Stomach smooth muscle (tissue), 2 donors: ENCODE measurements around the gene KYNU.
"Not testable (repeated sequence)": the region's sequence is repeated elsewhere in the genome, so short reads cannot be mapped to it uniquely, and the experiment has no call there.

Source experiments
- H3K27ac ChIP-seq: one replicate; pipeline ENCODE4 v1.7.0; 2013; ENCODE audit warnings: mild to moderate bottlenecking, low read length, inconsistent platforms
- H3K27me3 ChIP-seq, 2 donors: one replicate each; pipeline ENCODE4 v1.7.0; 2013; ENCODE audit warnings: low read length in 2 of 2; ENCODE audit not compliant: insufficient read depth in 2 of 2, control insufficient read depth in 1 of 2
- H3K36me3 ChIP-seq, 2 donors: one replicate each; pipeline ENCODE4 v1.7.0; 2013; ENCODE audit warnings: low read length in 2 of 2; ENCODE audit not compliant: control insufficient read depth in 2 of 2, insufficient read depth in 2 of 2
- H3K4me1 ChIP-seq: one replicate; pipeline ENCODE4 v1.7.0; 2013; ENCODE audit warnings: low read length; ENCODE audit not compliant: control insufficient read depth, insufficient read depth
- H3K4me3 ChIP-seq, 2 donors: one replicate each; pipeline ENCODE4 v1.7.0; 2013; ENCODE audit warnings: low read length in 2 of 2
- H3K9ac ChIP-seq, 2 donors: one replicate each; pipeline ENCODE4 v1.7.0; 2013; ENCODE audit warnings: low read length in 2 of 2, mild to moderate bottlenecking in 1 of 2
- H3K9me3 ChIP-seq, 2 donors: one replicate each; pipeline ENCODE4 v1.7.0; 2013; ENCODE audit warnings: low read length in 2 of 2; ENCODE audit not compliant: control insufficient read depth in 2 of 2
- donor health status: healthy.
- donor health status: Pancreatic carcinoma.

Gene KYNU

GRCh38 chr2:143087033-143087432 is 209.6 kb downstream of the KYNU start:
- Histone ChIP-seq H3K4me1 (no peaks in the 10 kb centered on the region), H3K9ac (no peak overlapping the region), H3K27me3 (no peaks in the 10 kb centered on the region), H3K27ac (no peak overlapping the region), H3K4me3 (no peak overlapping the region), H3K9me3 (no peaks in the 10 kb centered on the region), H3K36me3 (no peaks in the 10 kb centered on the region)

DNA sequence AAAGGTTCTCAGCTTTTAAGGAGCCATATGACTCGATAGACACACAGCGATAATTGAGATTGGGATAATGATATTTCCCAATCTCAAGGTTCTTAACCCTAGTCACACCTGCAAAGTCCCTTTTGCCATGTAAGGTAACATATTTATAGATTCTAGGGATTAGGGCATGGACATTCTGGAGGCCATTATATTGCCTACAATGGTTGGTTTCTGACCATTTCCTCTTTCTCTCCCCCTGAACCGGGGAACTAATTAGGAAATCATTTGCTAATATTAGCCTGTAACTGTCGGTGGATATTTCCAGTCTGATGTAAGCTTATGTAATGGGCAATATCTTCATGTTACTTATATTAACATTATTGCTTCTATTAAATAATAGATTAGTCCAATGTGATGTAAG is 210.9 kb downstream of the KYNU start:
- Histone ChIP-seq H3K27ac (no peak overlapping the region), H3K9ac (no peak overlapping the region), H3K36me3 (no peaks in the 10 kb centered on the region), H3K9me3 (no peaks in the 10 kb centered on the region), H3K27me3 (no peaks in the 10 kb centered on the region), H3K4me1 (no peaks in the 10 kb centered on the region), H3K4me3 (no peak overlapping the region)

GRCh38 chr2:143089520-143089919 is 212.1 kb downstream of the KYNU start:
- not testable (repeated sequence) for H3K4me1 ChIP-seq, H3K36me3 ChIP-seq, H3K9me3 ChIP-seq, H3K9ac ChIP-seq, H3K27ac ChIP-seq, H3K4me3 ChIP-seq, H3K27me3 ChIP-seq
